Skin of body (tissue), 2 donors: ENCODE data around the gene ZNF236. TPM values are rescaled to one million over a fixed set of nuclear protein-coding genes. Genes with fewer than 3 reads are reported as not detected.
A peak's percentile ranks its signal among the peaks of the same experiment; 100 is the strongest.

Experiments used
- DNase-seq: peaks from one replicate; lab custom pipeline; 2025; lab: John Stamatoyannopoulos, UW
- total RNA-seq: library from RNA; depleted of rRNA; stranded (reverse); fragments of >200 nt; gene quantifications from one replicate; pipeline ENCODE4 v1.2.3, GENCODE V29; 2014

The ZNF236 gene
- total RNA-seq, 1 donor from 2014 or later, result 13.8 TPM

- DNase-seq, result no peak
Observed at GRCh38 chr18:76821356-76821874, 942 bp upstream of the ZNF236 start.

DNA sequence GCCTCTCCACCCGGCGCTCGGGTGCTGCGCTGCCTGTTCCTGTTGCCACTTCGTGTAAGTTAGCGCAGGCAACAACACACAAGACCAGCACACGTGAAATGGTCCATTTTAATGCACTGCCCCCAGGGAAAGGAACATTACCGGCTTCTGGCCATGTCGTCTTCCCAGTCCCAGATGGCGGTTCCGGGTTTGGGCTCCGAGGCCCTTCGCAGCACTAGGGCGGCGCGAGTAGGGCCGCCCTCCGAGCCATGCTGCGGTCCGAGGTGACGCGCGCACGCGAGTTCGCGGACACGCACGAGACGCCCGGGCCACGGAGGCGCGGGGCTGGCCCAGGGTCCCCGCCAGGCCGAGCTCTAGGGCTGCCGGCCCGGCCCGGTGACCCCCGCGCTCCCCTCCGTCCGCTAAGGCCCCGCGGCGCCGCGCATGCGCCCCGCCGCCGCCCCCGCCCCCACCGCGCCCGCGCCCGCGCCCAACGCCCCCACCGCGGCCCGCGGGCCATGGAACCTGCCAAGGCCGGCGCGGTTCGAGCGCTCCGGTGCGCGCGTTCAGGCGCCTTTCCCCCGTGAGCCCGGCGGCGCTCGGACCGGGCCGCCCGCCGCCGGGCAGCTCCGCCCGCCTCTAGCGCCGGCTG, 367 bp upstream of the ZNF236 start:
- DNase-seq, result peak; percentile 44

GRCh38 chr18:76823161-76823538, 793 bp downstream of the ZNF236 start:
- DNase-seq, result no peak

DNA sequence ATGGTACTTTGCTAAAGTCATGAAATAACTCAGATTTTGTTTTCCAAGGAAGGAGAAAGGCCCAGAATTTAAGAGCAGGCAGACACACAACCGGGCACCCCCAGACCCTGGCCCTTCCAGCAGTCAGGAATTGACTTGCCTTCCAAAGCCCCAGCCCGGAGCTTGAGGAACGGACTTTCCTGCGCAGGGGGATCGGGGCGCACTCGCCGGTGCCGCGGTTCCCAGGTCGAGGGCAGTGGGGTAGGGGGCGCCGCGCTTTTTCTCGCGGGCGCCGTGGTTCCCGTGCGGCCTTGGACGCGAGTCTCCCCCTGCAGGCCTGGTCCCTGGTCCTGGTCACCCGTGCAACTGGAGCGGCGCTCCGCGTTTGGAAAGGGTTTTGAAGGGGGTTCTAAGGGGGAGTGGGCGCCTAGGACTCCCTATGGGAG, 1.2 kb downstream of the ZNF236 start:
- no peak for DNase-seq

GRCh38 chr18:76824145-76824676, 1.9 kb downstream of the ZNF236 start:
- DNase-seq, result no peak

GRCh38 chr18:76824754-76825153, 2.4 kb downstream of the ZNF236 start:
- no peak for DNase-seq

DNA sequence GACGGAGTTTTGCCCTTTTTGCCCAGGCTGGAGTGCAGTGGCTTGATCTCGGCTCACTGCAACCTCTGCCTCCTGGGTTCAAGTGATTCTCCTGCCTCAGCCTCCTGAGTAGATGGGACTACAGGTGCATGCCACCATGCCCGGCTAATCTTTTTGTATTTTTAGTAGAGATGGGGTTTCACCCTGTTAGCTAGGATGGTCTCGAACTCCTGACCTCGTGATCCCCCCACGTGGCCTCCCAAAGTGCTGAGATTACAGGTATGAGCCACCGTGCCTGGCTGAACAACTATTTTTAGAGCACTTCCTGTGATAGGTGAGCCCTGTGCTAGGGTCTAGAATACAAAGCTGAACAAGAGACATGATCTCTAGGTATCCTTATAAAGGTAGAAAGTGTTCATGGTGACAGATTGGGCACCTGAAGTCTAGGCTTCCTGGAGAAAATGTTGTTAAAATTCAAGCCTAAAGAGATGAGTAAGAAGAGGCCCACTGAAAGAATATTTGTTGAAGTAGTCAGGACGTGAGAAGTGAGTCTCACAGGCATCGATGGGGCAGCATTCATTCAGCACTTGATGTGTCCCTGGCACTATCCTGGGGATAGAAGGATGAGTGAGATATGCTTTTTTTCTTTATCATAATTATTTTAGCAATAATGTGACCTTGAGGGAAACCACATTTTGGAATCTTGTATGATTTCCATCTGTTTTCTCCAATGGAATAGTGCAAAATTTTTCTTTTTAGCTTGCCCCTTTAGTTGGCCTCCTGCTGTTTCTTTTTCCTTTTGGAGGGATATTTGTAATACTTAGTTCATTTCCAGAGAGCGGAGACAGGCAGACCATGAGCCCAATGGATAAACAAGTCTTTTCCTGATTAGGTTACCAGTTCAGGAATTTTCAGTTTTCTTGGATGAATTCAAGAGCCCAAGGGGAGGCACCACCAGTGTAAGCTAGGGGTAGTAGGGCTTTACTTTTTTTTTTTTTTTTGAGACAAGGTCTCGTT, 5.1 kb downstream of the ZNF236 start:
- DNase-seq, result peak; percentile 9

GRCh38 chr18:76834379-76834778, 12.0 kb downstream of the ZNF236 start:
- DNase-seq, result no peak

DNA sequence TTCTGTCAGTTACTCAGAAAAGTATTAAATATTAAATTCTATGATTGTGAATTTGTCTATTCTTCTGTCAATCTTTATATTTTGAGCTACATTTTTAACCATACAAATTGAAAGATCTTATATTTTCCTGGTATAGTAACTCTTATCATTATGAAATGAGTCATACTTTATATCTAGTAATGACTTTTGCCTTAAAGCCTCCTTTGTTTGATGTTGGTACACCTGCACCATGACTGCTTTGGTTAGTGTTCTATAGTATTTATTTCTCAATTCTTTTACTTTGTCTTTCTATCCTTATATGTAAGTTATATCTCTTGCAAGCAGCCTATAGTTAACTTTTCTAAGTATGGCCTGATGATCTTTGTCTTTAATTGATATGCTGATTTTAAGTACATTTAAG, 13.0 kb downstream of the ZNF236 start:
- no peak for DNase-seq

DNA sequence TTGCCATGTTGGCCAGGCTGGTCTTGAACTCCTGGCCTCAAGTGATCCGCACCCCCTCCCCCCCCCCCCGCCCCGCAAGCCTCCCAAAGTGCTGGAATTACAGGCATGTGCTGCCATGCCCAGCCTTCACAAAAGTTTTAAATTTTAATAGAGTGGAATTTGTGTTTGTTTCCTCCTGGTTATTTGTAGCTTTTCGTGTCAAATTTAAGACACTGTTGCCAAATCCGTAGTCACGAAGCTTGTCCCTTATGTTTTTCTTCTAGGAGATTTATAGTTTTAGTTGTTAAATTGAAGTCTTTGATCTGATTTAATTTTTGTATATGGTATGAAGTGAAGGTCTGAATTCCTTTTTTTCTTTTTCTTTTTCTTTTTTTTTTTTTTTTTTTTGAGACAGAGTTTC, 14.7 kb downstream of the ZNF236 start:
- DNase-seq, result no peak

GRCh38 chr18:76838182-76838581, 15.8 kb downstream of the ZNF236 start:
- no peak for DNase-seq

DNA sequence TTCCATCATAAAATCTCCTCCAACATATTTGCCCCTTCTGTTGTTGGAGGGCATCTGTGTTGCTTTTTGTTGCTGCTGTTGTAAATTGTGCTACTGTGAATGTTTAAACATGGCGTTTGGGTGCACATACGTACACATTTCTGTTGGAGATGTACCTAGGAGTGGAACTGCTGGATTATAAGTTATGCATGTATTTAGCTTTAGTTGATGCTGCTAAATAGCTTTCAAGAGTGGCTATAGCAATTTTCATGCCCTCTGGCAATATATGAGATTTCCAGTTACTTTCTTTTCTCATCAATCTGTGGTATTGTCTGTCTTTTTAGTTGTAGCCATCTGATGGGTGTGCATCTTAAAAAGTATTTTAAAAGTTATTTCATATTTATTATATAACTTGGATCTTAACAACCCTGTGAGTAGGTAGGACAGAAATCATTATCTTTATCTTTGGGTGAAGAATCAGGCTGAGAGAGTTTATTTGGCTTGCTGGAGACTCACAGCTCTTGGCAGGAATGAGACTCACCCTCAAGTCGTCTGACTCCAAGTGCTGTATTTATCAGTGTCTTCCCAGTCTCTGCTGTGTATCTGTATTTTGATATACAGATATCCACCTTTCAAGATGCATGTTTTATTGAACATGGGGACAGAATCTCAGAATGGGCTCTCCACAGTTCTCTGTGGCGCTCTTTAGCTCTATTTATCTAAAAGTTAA, 16.9 kb downstream of the ZNF236 start:
- no peak for DNase-seq

DNA sequence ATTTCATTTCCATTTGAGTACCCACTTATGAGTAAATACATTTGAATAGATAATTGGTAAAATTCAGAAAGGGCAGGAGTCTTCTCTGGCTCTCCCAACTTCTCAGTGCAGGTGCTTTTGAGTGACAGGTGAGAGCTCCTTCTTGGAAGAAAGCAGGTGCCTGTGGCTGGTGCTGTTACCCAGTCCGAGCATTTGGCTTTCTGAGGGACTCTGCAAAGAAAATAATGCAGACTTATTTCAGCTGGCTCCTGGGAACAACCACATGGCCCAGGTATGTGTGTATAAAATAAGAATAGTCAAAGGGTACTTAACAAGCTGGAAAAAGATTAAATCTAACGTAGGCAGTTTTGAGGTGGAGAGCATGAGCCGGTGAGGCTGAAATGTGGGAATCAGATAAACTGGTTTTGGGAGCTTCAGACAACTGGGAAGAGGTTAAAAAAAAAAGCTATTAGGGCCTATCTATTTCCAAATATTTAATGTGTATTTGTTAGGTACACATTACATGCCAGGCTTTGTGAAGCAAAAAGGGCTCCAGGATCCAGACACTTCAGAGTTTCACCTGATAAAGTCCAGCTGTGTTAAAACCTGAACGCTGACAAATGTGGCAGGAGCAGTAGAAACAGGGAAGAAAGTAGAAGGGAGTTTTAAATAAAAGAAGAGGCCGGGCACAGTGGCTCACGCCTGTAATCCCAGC, 20.6 kb downstream of the ZNF236 start:
- no peak for DNase-seq

DNA sequence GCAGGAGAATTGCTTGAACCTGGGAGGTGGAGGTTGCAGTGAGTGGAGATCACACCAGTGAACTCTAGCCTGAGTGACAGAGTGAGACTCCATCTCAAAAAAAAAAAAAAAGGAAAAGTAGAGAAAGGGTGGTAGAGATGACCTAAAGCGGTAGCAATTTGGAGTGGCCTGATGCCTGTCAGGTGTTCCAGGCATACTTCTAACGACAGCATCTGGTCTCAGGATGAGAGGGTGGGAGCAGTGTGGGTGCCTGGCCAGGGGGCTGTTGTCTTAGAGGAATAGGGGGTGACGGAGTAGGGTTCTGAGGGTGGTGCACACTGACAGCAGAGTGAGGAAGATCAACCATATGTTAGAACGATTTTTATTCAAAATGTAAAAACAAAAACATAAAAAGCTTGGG, 21.8 kb downstream of the ZNF236 start:
- DNase-seq, result no peak

DNA sequence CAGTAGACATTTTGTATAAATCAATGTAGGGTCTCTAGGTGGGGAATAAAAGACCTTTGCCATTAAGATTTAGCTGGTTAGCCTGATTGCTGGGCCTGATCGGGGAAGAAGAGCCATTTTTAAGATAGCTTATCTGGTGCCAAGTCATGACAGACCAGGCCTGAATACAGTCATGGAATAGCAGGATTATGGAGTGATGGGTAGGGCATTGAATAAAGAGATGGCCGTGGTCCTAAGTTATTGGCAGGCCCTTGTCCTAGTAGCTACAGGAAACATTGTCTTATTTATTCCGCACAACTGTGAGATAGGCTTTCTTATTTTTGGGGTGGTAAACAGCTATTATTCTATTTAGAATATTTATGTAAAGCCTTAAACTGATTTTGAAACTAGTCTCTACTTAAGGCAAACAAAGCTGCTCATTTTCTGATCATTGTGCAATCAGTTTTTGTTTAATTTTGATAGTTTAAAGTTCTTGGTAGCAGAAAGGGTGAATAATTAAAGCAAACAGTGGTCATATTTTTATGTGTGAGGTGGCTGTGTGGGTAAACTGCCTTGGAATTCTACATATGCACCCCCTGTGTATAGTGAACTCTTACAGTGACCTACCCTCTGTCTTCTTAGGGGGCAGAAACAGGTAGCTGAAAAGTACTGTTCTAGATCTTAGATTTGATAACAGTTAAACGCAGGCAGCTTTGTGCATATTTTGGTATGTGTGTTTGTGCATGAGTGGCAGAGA, 22.6 kb downstream of the ZNF236 start:
- DNase-seq, result no peak

DNA sequence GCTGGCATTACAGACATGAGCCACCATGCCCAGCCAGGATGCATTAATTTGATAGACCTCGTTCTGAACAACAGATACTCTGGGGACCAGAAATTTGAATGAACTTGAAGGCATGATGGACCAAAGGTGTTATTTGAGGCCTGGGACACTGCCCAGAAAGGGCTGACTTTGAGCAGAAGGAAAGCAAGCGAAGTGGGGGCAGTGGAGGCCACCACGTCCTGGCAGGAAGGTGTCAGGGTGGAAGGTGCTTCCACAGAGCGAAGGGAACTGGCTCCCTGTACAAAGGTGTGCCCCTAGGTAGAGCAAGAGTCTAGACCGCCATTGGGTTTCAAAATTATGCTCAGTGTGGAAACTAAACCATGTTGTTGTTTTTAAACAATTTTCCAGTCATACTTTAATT, 23.9 kb downstream of the ZNF236 start:
- DNase-seq, result no peak

DNA sequence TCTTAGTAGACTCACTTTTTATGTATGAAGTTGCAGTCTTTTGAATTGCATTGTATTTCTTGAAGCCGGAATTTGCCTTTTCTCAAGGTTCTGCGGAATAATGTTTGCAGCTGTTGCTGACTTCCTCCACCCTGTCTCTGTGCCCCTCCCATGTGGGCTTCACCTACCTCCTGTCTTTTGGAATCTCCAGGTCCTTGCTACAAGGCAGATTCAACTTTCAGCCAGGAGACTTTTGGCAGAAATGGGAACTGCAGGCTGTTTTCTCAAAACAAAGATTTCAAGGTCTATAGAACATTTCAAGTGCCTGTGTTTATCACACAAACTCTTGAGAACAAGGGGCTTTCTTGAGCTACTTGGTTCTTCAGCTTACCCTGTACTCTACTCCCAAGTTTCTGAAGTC, 25.6 kb downstream of the ZNF236 start:
- no peak for DNase-seq

DNA sequence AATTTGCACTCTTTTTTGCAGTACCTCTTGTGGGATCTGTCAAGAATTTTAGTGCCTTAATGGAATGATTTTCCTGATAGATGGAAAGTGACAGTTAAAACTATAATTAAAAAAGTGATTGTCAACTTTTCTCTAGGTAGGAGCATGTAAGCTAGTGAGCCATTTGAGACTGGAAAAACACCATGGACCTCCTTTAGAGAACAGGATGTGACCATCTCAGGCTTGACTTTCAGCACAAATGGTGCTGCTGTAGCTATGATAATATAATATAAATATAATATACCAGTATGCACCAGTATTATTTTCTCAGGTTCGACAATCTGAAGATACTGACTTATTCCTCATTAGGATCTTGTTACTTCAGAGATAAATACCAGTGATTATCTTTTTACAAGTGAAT, 27.8 kb downstream of the ZNF236 start:
- DNase-seq, result no peak

- DNase-seq, result no peak
Observed at GRCh38 chr18:76855594-76855993, 33.2 kb downstream of the ZNF236 start.

DNA sequence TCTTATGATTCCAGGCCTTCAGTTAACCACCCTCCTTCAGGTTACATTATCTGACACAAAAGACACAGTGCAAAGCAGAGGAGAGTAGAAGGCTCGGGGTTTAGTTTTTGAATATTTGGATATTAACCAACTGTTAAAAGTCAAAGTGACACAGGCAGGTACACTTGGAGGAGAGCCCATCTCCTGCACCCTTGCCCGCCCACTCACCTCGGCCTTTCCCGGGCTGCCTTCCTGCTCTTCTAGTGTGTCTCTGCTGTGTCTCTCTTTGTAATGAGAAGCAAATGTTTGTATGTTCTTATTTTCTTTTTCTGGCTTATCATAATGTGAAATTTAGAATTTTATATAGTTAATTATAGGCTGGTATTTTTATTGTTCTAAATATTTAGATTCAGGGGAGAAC, 35.1 kb downstream of the ZNF236 start:
- no peak for DNase-seq
